HFFc6 (cell line): ENCODE data around the gene TMEM175. TPM values are rescaled to one million over a fixed set of nuclear protein-coding genes. Genes with fewer than 3 reads are reported as not detected.
A peak's percentile ranks its signal among the peaks of the same experiment; 100 is the strongest.

Experiments used
- DNase-seq: peaks from one replicate; pipeline ENCODE4 v3.0.0-alpha.2; 2018
- H3K27ac Mint-ChIP-seq: 2 replicates; pipeline ENCODE4 v1.8.0; 2020; ENCODE audit warnings: mild to moderate bottlenecking, mixed read lengths
- H3K27me3 Mint-ChIP-seq: 2 replicates; pipeline ENCODE4 v1.8.0; 2021; ENCODE audit warnings: mild to moderate bottlenecking, moderate library complexity, mixed read lengths; ENCODE audit not compliant: insufficient read depth
- H3K36me3 Mint-ChIP-seq: 2 replicates; pipeline ENCODE4 v1.8.0; 2021; ENCODE audit warnings: low read depth, mixed read lengths
- H3K4me1 Mint-ChIP-seq: 2 replicates; pipeline ENCODE4 v1.8.0; 2020; ENCODE audit warnings: low read depth, mixed read lengths
- H3K4me3 Mint-ChIP-seq: 2 replicates; pipeline ENCODE4 v1.8.0; 2020; ENCODE audit warnings: mild to moderate bottlenecking, moderate library complexity, mixed read lengths
- H3K9me3 Mint-ChIP-seq: 2 replicates; pipeline ENCODE4 v1.8.0; 2020; ENCODE audit warnings: mild to moderate bottlenecking, mixed read lengths
- total RNA-seq, 6 experiments: library from RNA; stranded (reverse); fragmentation: NEBNext Ultra II Directional; extraction: Animal tissue kit (Norgen Biotek cat#: 25700); gene quantifications; 2 replicates in 1 of 6; 3 replicates in 5 of 6; pipeline ENCODE4 v1.2.3, GENCODE V29; 2021
- TF ChIP-seq, protein P1 (sequence below): fragments of 200-600 bp; sonication (generic); IDR thresholded peaks from 2 replicates; pipeline ENCODE4 v1.5.0; 2021; ENCODE audit warnings: antibody characterized with exemption, mild to moderate bottlenecking

Gene TMEM175
- total RNA-seq, 6 experiments from 2014 or later = 27.8 to 41.8 (median 34.1) TPM

DNA sequence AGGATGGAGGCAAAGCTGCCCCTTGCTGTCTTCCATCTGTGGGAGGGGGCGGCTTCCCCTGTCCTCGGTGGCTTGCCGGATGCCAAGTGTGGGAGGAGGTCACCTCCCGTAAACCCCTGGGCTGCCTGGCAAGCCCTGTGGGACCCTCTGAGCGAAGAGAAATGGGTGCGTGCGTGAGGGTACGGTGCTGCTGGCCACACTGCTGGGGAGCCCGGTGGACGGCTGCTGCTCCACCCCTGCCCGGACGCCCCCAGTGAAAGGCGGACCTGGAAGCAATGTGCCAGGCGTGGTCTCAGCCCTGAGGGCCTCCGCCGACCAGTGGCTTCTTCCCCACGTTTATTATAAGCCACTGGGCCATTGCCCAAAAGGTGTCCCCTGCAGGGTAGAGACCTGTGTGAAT, 50.0 kb downstream of the TMEM175 start:
- Mint-ChIP-seq H3K4me3 (no peak overlapping the region), H3K27me3 (no peaks in the 10 kb centered on the region; the same call in 1 of the 2 replicates), H3K36me3 (no peaks in the 10 kb centered on the region), H3K27ac (no peak overlapping the region), H3K4me1 (peaks cover 29% of the 10 kb centered on the region), H3K9me3 (no peaks in the 10 kb centered on the region)
- DNase-seq = no peak
- TF ChIP-seq, protein P1, sequence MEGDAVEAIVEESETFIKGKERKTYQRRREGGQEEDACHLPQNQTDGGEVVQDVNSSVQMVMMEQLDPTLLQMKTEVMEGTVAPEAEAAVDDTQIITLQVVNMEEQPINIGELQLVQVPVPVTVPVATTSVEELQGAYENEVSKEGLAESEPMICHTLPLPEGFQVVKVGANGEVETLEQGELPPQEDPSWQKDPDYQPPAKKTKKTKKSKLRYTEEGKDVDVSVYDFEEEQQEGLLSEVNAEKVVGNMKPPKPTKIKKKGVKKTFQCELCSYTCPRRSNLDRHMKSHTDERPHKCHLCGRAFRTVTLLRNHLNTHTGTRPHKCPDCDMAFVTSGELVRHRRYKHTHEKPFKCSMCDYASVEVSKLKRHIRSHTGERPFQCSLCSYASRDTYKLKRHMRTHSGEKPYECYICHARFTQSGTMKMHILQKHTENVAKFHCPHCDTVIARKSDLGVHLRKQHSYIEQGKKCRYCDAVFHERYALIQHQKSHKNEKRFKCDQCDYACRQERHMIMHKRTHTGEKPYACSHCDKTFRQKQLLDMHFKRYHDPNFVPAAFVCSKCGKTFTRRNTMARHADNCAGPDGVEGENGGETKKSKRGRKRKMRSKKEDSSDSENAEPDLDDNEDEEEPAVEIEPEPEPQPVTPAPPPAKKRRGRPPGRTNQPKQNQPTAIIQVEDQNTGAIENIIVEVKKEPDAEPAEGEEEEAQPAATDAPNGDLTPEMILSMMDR = no peak

DNA sequence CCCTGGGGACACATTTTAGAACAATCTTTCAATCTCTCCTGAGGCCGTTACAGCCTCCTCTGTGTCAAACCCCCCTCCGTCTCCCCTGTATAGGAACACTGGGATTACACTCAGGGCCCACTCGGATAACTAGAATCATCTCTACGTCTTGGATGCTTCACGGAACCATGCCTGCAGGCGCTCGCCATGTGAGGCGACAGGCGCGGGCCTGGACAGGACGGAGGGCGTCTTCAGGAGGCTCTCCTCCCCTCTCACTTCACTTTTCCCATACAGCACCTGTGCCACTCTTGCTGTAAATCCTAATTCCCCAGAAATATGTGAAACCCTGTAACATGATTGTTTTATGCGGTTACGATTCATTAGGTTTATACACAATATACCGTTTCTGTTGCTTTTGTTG, 50.6 kb downstream of the TMEM175 start:
- Mint-ChIP-seq H3K27ac (no peak overlapping the region), H3K27me3 (no peaks in the 10 kb centered on the region; the same call in 1 of the 2 replicates), H3K4me1 (peaks cover 29% of the 10 kb centered on the region), H3K36me3 (no peaks in the 10 kb centered on the region), H3K4me3 (no peak overlapping the region), H3K9me3 (no peaks in the 10 kb centered on the region)
- no peak for DNase-seq
- TF ChIP-seq, protein P1 = no peak

DNA sequence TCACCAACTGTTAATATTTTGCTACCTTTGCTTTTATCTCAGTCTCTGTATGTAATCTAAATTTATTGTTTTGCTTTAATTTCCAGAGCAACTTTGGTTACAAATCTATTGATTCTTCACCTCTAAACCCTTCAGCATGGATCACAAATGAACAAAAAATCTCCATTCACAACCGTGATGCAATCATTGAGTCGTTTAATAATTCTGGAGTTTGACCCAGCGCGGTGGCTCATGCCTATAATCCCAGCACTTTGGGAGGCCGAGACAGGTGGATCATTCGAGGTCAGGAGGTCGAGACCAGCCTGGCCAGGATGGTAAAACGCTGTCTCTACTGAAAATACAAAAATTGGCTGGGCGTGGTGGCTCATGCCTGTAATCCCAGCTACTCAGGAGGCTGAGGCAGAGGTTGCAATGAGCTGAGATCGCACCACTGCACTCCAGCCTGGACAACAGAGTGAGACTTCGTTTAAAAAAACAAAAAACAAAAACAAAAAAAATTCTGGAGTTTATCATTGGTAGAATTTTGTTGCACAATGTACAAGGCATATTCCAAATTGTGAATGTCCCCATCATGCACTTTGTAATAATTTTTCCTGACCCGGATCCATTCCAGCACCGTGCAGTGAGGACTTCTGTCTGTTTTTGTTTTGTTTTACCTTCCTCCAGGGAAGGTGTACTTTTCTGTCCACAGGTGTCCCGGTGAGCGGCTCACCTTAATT, 52.2 kb downstream of the TMEM175 start:
- DNase-seq = no peak
- Mint-ChIP-seq H3K27me3 (no peaks in the 10 kb centered on the region; the same call in 1 of the 2 replicates), H3K4me3 (no peak overlapping the region; the same call in 1 of the 2 replicates), H3K4me1 (peaks cover 28% of the 10 kb centered on the region), H3K36me3 (no peaks in the 10 kb centered on the region), H3K9me3 (no peaks in the 10 kb centered on the region), H3K27ac (no peak overlapping the region)
- TF ChIP-seq, protein P1 = no peak

DNA sequence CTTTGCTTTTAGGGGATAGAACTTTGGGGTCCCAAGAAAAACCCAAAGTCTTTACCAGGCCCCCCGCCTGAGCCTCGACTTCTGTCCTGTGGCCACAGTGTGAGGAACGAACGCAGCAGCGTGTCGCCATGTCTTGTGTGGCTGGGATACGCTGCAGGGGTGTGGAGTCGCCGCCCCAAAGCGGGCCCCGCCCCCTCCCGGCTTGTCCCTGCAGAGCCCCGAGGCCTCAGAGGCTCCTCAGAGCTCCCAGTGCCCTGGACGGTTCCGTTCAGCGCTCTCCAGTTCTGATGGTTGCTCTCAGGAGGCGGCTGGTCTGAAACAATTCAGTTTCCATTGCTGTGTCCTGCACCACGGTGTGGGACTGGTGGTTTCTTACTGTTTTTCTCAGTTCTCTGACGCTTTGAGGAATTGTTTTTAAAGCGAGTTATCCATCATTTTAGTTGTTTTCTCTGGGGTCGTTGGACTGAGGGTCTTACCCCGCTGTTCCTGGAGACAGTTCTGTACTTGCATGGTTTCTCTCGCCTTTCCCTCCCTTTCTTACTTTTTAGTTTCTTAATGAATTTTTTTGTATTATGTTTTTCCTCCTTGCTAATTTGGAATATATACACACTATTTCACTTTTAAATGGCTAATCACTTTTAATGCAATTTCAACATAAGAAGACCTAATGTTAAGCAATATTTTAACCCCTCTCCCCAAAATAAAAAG, 53.0 kb downstream of the TMEM175 start:
- DNase-seq = no peak
- no peak overlapping the region for H3K27ac Mint-ChIP-seq
- peak overlapping the region; percentile 95; the same call in 1 of the 2 replicates for H3K4me3 Mint-ChIP-seq
- no peaks in the 10 kb centered on the region for H3K9me3 Mint-ChIP-seq
- TF ChIP-seq, protein P1 = no peak
- H3K36me3 Mint-ChIP-seq = no peaks in the 10 kb centered on the region
- peaks cover 25% of the 10 kb centered on the region for H3K4me1 Mint-ChIP-seq
- H3K27me3 Mint-ChIP-seq = no peaks in the 10 kb centered on the region; the same call in 1 of the 2 replicates

GRCh38 chr4:986428-986878, 54.2 kb downstream of the TMEM175 start:
- Mint-ChIP-seq H3K27ac (peak overlapping the region; percentile 91), H3K36me3 (no peaks in the 10 kb centered on the region), H3K4me3 (peak overlapping the region; percentile 95), H3K9me3 (no peaks in the 10 kb centered on the region), H3K4me1 (peaks cover 25% of the 10 kb centered on the region), H3K27me3 (no peaks in the 10 kb centered on the region; the same call in 1 of the 2 replicates)
- DNase-seq = no peak
- TF ChIP-seq, protein P1 = no peak
